WTC11 (cell line): ENCODE measurements around the gene PAEP. TPM values are rescaled to one million over a fixed set of nuclear protein-coding genes. Genes with fewer than 3 reads are reported as not detected.

ENCODE experiments used
- ATAC-seq: fragments of 200-7000 bp; cut with Tn5 transposase; 2 replicates; pipeline ENCODE4 v1.10.0; 2021; ENCODE audit warnings: mild to moderate bottlenecking, moderate library complexity
- CTCF ChIA-PET: fragments of 300-600 bp; sonication (Branson Sonifier 250); formaldehyde crosslinking; loops from one replicate; lab custom pipeline; 2021; ENCODE audit warnings: antibody characterized with exemption; lab: Charles Lee
- POLR2A ChIA-PET: fragments of 350-600 bp; sonication (Branson Sonifier 250); formaldehyde crosslinking; loops from one replicate; lab custom pipeline; 2021; ENCODE audit warnings: antibody characterized with exemption; lab: Charles Lee
- DNase-seq: peaks from one replicate; pipeline ENCODE4 v3.0.0; 2021; ENCODE audit warnings: low spot score
- H3K27ac Mint-ChIP-seq: 2 replicates; pipeline ENCODE4 v1.8.0; 2021; ENCODE audit warnings: mixed read lengths
- H3K27me3 Mint-ChIP-seq: 2 replicates; pipeline ENCODE4 v1.8.0; 2021; ENCODE audit warnings: low read depth, mild to moderate bottlenecking, moderate library complexity, mixed read lengths
- H3K36me3 Mint-ChIP-seq: 2 replicates; pipeline ENCODE4 v1.8.0; 2021; ENCODE audit warnings: mixed read lengths
- H3K4me1 Mint-ChIP-seq: 2 replicates; pipeline ENCODE4 v1.8.0; 2022; ENCODE audit warnings: mixed read lengths
- H3K4me3 Mint-ChIP-seq: 2 replicates; pipeline ENCODE4 v1.8.0; 2021; ENCODE audit warnings: mild to moderate bottlenecking, moderate library complexity, mixed read lengths
- H3K9me3 Mint-ChIP-seq: 2 replicates; pipeline ENCODE4 v1.8.0; 2021; ENCODE audit warnings: mixed read lengths
- CDX4 ChIP-seq: fragments of 250-450 bp; sonication (Bioruptor Pico); IDR thresholded peaks from 2 replicates; pipeline ENCODE4 v1.9.0; 2021; ENCODE audit warnings: moderate library complexity, mild to moderate bottlenecking, inconsistent platforms, borderline replicate concordance
- CREB1 ChIP-seq: sonication (generic); formaldehyde crosslinking; IDR thresholded peaks from 2 replicates; pipeline ENCODE4 v1.8.0; 2023; ENCODE audit warnings: mild to moderate bottlenecking, missing genetic modification reagents
- ELF4 ChIP-seq: sonication (generic); formaldehyde crosslinking; IDR thresholded peaks from 2 replicates; pipeline ENCODE4 v1.8.1; 2022; ENCODE audit warnings: low read depth, mild to moderate bottlenecking, moderate library complexity, missing genetic modification reagents
- EMX1 ChIP-seq: fragments of 250-450 bp; sonication (Bioruptor Pico); IDR thresholded peaks from 2 replicates; pipeline ENCODE4 v1.8.0; 2021; ENCODE audit warnings: mild to moderate bottlenecking
- ERG ChIP-seq: fragments of 250-450 bp; sonication (Bioruptor Pico); IDR thresholded peaks from 2 replicates; pipeline ENCODE4 v1.8.0; 2021; ENCODE audit warnings: mild to moderate bottlenecking
- GRHL2 ChIP-seq: fragments of 250-450 bp; sonication (Bioruptor Pico); IDR thresholded peaks from 2 replicates; pipeline ENCODE4 v1.8.0; 2022; ENCODE audit warnings: mild to moderate bottlenecking, moderate library complexity; ENCODE audit not compliant: insufficient replicate concordance, severe bottlenecking
- HMGXB4 ChIP-seq: sonication (generic); formaldehyde crosslinking; IDR thresholded peaks from 2 replicates; pipeline ENCODE4 v1.8.1; 2023; ENCODE audit warnings: mild to moderate bottlenecking, moderate library complexity, missing genetic modification reagents
- KAT7 ChIP-seq: sonication (generic); formaldehyde crosslinking; IDR thresholded peaks from 2 replicates; pipeline ENCODE4 v1.8.1; 2023; ENCODE audit warnings: missing genetic modification reagents, mild to moderate bottlenecking, borderline replicate concordance
- MAX ChIP-seq: sonication (generic); formaldehyde crosslinking; IDR thresholded peaks from 2 replicates; pipeline ENCODE4 v1.8.0; 2022; ENCODE audit warnings: mild to moderate bottlenecking, missing genetic modification reagents
- MXD4 ChIP-seq: fragments of 250-450 bp; sonication (Bioruptor Pico); IDR thresholded peaks from 2 replicates; pipeline ENCODE4 v1.8.0; 2021; ENCODE audit warnings: mild to moderate bottlenecking, moderate library complexity, borderline replicate concordance
- NFATC4 ChIP-seq: fragments of 250-450 bp; sonication (Bioruptor Pico); IDR thresholded peaks from 2 replicates; pipeline ENCODE4 v1.9.0; 2021; ENCODE audit warnings: mild to moderate bottlenecking
- NR1H2 ChIP-seq: sonication (generic); formaldehyde crosslinking; IDR thresholded peaks from 2 replicates; pipeline ENCODE4 v1.9.0; 2021; ENCODE audit warnings: mild to moderate bottlenecking, moderate library complexity, missing genetic modification reagents
- NR3C1 ChIP-seq: sonication (generic); formaldehyde crosslinking; conservative IDR thresholded peaks from 2 replicates; pipeline ENCODE4 v1.8.1; 2023; ENCODE audit warnings: low read depth, mild to moderate bottlenecking, missing genetic modification reagents
- OVOL2 ChIP-seq: fragments of 250-450 bp; sonication (Bioruptor Pico); IDR thresholded peaks from 2 replicates; pipeline ENCODE4 v1.9.0; 2021; ENCODE audit warnings: mild to moderate bottlenecking, borderline replicate concordance
- PRDM15 ChIP-seq: sonication (generic); formaldehyde crosslinking; IDR thresholded peaks from 2 replicates; pipeline ENCODE4 v1.8.0; 2022; ENCODE audit warnings: missing genetic modification reagents
- RELA ChIP-seq: sonication (generic); formaldehyde crosslinking; IDR thresholded peaks from 2 replicates; pipeline ENCODE4 v1.8.1; 2022; ENCODE audit warnings: missing genetic modification reagents, mild to moderate bottlenecking, borderline replicate concordance
- RORB ChIP-seq: fragments of 250-450 bp; sonication (Bioruptor Pico); IDR thresholded peaks from 2 replicates; pipeline ENCODE4 v1.9.0; 2021; ENCODE audit warnings: mild to moderate bottlenecking
- SMAD4 ChIP-seq: sonication (generic); formaldehyde crosslinking; IDR thresholded peaks from 2 replicates; pipeline ENCODE4 v1.8.0; 2022; ENCODE audit warnings: mild to moderate bottlenecking, missing genetic modification reagents
- SOX15 ChIP-seq: fragments of 250-450 bp; sonication (Bioruptor Pico); IDR thresholded peaks from 2 replicates; pipeline ENCODE4 v1.9.0; 2021; ENCODE audit warnings: mild to moderate bottlenecking
- STAT6 ChIP-seq: sonication (generic); formaldehyde crosslinking; conservative IDR thresholded peaks from 2 replicates; pipeline ENCODE4 v1.8.1; 2023; ENCODE audit warnings: mild to moderate bottlenecking, low read depth, missing genetic modification reagents, moderate library complexity
- ZNF138 ChIP-seq: sonication (generic); formaldehyde crosslinking; conservative IDR thresholded peaks from 2 replicates; pipeline ENCODE4 v1.8.1; 2022; ENCODE audit warnings: mild to moderate bottlenecking, moderate library complexity, missing genetic modification reagents
- ZNF232 ChIP-seq: sonication (generic); formaldehyde crosslinking; IDR thresholded peaks from 2 replicates; pipeline ENCODE4 v1.8.0; 2022; ENCODE audit warnings: mild to moderate bottlenecking, missing genetic modification reagents
- ZNF317 ChIP-seq: sonication (generic); formaldehyde crosslinking; IDR thresholded peaks from 2 replicates; pipeline ENCODE4 v1.8.1; 2023; ENCODE audit warnings: low read depth, mild to moderate bottlenecking, moderate library complexity, missing genetic modification reagents, borderline replicate concordance
- total RNA-seq: library from RNA; stranded (reverse); gene quantifications from 3 replicates; pipeline ENCODE4 v1.2.3, GENCODE V29; 2021

Gene PAEP
- total RNA-seq, 1 experiment from 2014 or later = not detected

- Mint-ChIP-seq H3K9me3 (peaks cover 13% of the 10 kb centered on the region), H3K36me3 (peaks cover 9% of the 10 kb centered on the region; the same call in 1 of the 2 replicates), H3K27ac (no peak overlapping the region), H3K27me3 (peaks cover 2% of the 10 kb centered on the region; the same call in 1 of the 2 replicates), H3K4me3 (no peak overlapping the region), H3K4me1 (no peaks in the 10 kb centered on the region)
- no peak for TF ChIP-seq OVOL2 (CRISPR knock-in tag)
- no peak for TF ChIP-seq MAX (CRISPR knock-in tag)
- no peak for TF ChIP-seq NFATC4 (CRISPR knock-in tag)
- TF ChIP-seq ZNF138 (CRISPR knock-in tag) = no peak
- no peak for TF ChIP-seq ERG
- TF ChIP-seq NR3C1 (CRISPR knock-in tag) = no peak
- TF ChIP-seq RELA = no peak
- no peak for TF ChIP-seq MXD4 (CRISPR knock-in tag)
- no peak for TF ChIP-seq ZNF317
- TF ChIP-seq HMGXB4 (CRISPR knock-in tag) = no peak
- no peak for TF ChIP-seq CDX4
- TF ChIP-seq SOX15 (CRISPR knock-in tag) = no peak
- no peak for TF ChIP-seq CREB1
- no peak for TF ChIP-seq EMX1 (CRISPR knock-in tag)
- no peak for TF ChIP-seq ZNF232 (CRISPR knock-in tag)
- TF ChIP-seq KAT7 (CRISPR knock-in tag) = no peak
- no peak for ATAC-seq
- DNase-seq = no peak
- ChIA-PET CTCF (no interaction called here), POLR2A (no interaction called here)
These were observed 21.6 kb downstream of the PAEP start for GRCh38 chr9:135582966-135583687.

- CTCF ChIA-PET = no interaction called here
- Mint-ChIP-seq H3K4me1 (no peaks in the 10 kb centered on the region), H3K27ac (no peak overlapping the region), H3K36me3 (peaks cover 9% of the 10 kb centered on the region; the same call in 1 of the 2 replicates), H3K9me3 (peaks cover 13% of the 10 kb centered on the region), H3K4me3 (no peak overlapping the region), H3K27me3 (peaks cover 2% of the 10 kb centered on the region; the same call in 1 of the 2 replicates)
- TF ChIP-seq NR1H2 (CRISPR knock-in tag) = no peak
- TF ChIP-seq GRHL2 (CRISPR knock-in tag) = no peak
- no peak for TF ChIP-seq ELF4 (CRISPR knock-in tag)
- no peak for TF ChIP-seq RORB
- TF ChIP-seq SMAD4 (CRISPR knock-in tag) = no peak
- no peak for TF ChIP-seq MAX (CRISPR knock-in tag)
- no peak for TF ChIP-seq PRDM15 (CRISPR knock-in tag)
- TF ChIP-seq STAT6 (CRISPR knock-in tag) = no peak
- TF ChIP-seq OVOL2 (CRISPR knock-in tag) = no peak
- POLR2A ChIA-PET = no interaction called here
- ATAC-seq = no peak
- DNase-seq = no peak
These were observed 22.1 kb downstream of the PAEP start for GRCh38 chr9:135583688-135584011.
